Neuronal stem cell (in vitro differentiated cells): ENCODE data around the gene BRSK2. TPM values are rescaled to one million over a fixed set of nuclear protein-coding genes. Genes with fewer than 3 reads are reported as not detected.
"Not testable (repeated sequence)": the region's sequence is repeated elsewhere in the genome, so short reads cannot be mapped to it uniquely, and the experiment has no call there.

ENCODE experiments used
- DNase-seq: peaks from one replicate; pipeline ENCODE4 v3.0.0-alpha.2; 2013; ENCODE audit warnings: low spot score
- H2AFZ ChIP-seq: one replicate; pipeline ENCODE4 v1.6.1; 2013; ENCODE audit warnings: mild to moderate bottlenecking, low read length, inconsistent platforms
- H2AK5ac ChIP-seq: 2 replicates; pipeline ENCODE4 v1.6.1; 2013; ENCODE audit warnings: low read depth, mild to moderate bottlenecking, inconsistent platforms, low read length, moderate library complexity, mixed read lengths
- H2BK120ac ChIP-seq: 2 replicates; pipeline ENCODE4 v1.6.1; 2013; ENCODE audit warnings: low read depth, mild to moderate bottlenecking, inconsistent platforms, low read length, moderate library complexity, mixed read lengths
- H2BK12ac ChIP-seq: one replicate; pipeline ENCODE4 v1.6.1; 2013; ENCODE audit warnings: low read length, inconsistent platforms
- H2BK15ac ChIP-seq: 2 replicates; pipeline ENCODE4 v1.6.1; 2013; ENCODE audit warnings: mild to moderate bottlenecking, low read length, inconsistent platforms, mixed read lengths
- H2BK5ac ChIP-seq: one replicate; pipeline ENCODE4 v1.6.1; 2013; ENCODE audit warnings: inconsistent platforms, mild to moderate bottlenecking, low read length, moderate library complexity
- H3K14ac ChIP-seq: one replicate; pipeline ENCODE4 v1.6.1; 2013; ENCODE audit warnings: low read length, inconsistent platforms
- H3K18ac ChIP-seq: 2 replicates; pipeline ENCODE4 v1.6.1; 2013; ENCODE audit warnings: low read length, inconsistent platforms
- H3K23ac ChIP-seq: 2 replicates; pipeline ENCODE4 v1.6.1; 2013; ENCODE audit warnings: low read depth, mild to moderate bottlenecking, mixed read lengths, low read length, inconsistent platforms; ENCODE audit not compliant: poor library complexity
- H3K27ac ChIP-seq: replicated peaks from 3 replicates; pipeline ENCODE4 v1.5.1; 2013; ENCODE audit warnings: low read length, inconsistent platforms
- H3K27me3 ChIP-seq, 3 experiments: 2 replicates each; pipeline ENCODE4 v1.6.1; 2013; ENCODE audit warnings: low read length in 3 of 3, mild to moderate bottlenecking in 2 of 3, inconsistent platforms in 1 of 3, low read depth in 1 of 3, mixed read lengths in 1 of 3, moderate library complexity in 1 of 3; ENCODE audit not compliant: control insufficient read depth in 3 of 3, insufficient read depth in 3 of 3
- H3K36me3 ChIP-seq, 2 donors: replicated peaks in 1 of 2; 2 replicates each; pipeline ENCODE4 v1.6.1; 2013; ENCODE audit warnings: low read length in 2 of 2; ENCODE audit not compliant: control insufficient read depth in 2 of 2, insufficient read depth in 2 of 2
- H3K4ac ChIP-seq: 2 replicates; pipeline ENCODE4 v1.6.1; 2013; ENCODE audit warnings: inconsistent platforms, mild to moderate bottlenecking, low read length, moderate library complexity
- H3K4me1 ChIP-seq, 2 donors: 1 replicate in 1 of 2; 2 replicates in 1 of 2; pipeline ENCODE4 v1.6.1; 2013; ENCODE audit warnings: low read length in 2 of 2, low read depth in 1 of 2; ENCODE audit not compliant: control insufficient read depth in 2 of 2, insufficient read depth in 1 of 2
- H3K4me2 ChIP-seq: one replicate; pipeline ENCODE4 v1.6.1; 2013; ENCODE audit warnings: mild to moderate bottlenecking, low read length, inconsistent platforms; ENCODE audit not compliant: insufficient read depth, poor library complexity, severe bottlenecking
- H3K4me3 ChIP-seq, 2 donors: 2 replicates each; pipeline ENCODE4 v1.5.1; 2013; ENCODE audit warnings: low read length in 2 of 2, mild to moderate bottlenecking in 2 of 2, inconsistent platforms in 1 of 2, moderate library complexity in 1 of 2
- H3K79me1 ChIP-seq: one replicate; pipeline ENCODE4 v1.6.1; 2013; ENCODE audit warnings: low read depth, mild to moderate bottlenecking, inconsistent platforms, low read length, moderate library complexity
- H3K9ac ChIP-seq: one replicate; pipeline ENCODE4 v1.6.1; 2013; ENCODE audit warnings: mild to moderate bottlenecking, low read depth, low read length, inconsistent platforms; ENCODE audit not compliant: poor library complexity
- H3K9me3 ChIP-seq, 2 donors: replicated peaks in 1 of 2; 2 replicates each; pipeline versions ENCODE3 to v1.6.1; 2013; ENCODE audit warnings: low read length in 2 of 2, mild to moderate bottlenecking in 2 of 2, inconsistent platforms in 1 of 2, low read depth in 1 of 2, mixed read lengths in 1 of 2, moderate library complexity in 1 of 2; ENCODE audit not compliant: control insufficient read depth in 2 of 2, insufficient read depth in 1 of 2
- H4K8ac ChIP-seq: one replicate; pipeline ENCODE4 v1.6.1; 2013; ENCODE audit warnings: low read depth, mild to moderate bottlenecking, inconsistent platforms, low read length, moderate library complexity
- H4K91ac ChIP-seq: one replicate; pipeline ENCODE4 v1.6.1; 2013; ENCODE audit warnings: low read length, low read depth, mild to moderate bottlenecking, inconsistent platforms; ENCODE audit not compliant: poor library complexity
- WGBS, 2 donors: extraction: QIAGEN DNeasy Blood & Tissue Kit; methylation state at CpG; one replicate each; pipeline ENCODE4 v1.1.7; 2013; ENCODE audit warnings: missing lambda C conversion rate in 2 of 2, mixed read lengths in 1 of 2; ENCODE audit not compliant: insufficient read length in 2 of 2, insufficient replicate concordance in 1 of 2; ENCODE audit errors: extremely low coverage in 2 of 2; 5-methylcytosine and 5-hydroxymethylcytosine counted together
- polyA plus RNA-seq, 2 experiments: library from polyadenylated mRNA; stranded (reverse); fragments of 200-250 nt; gene quantifications; one replicate each; pipeline ENCODE4 v1.2.3, GENCODE V29; 2013

BRSK2 gene
- polyA plus RNA-seq (2013, experiment 1 of 2), result 24.4 TPM
- polyA plus RNA-seq (2013, experiment 2 of 2), result 23.0 TPM

DNA sequence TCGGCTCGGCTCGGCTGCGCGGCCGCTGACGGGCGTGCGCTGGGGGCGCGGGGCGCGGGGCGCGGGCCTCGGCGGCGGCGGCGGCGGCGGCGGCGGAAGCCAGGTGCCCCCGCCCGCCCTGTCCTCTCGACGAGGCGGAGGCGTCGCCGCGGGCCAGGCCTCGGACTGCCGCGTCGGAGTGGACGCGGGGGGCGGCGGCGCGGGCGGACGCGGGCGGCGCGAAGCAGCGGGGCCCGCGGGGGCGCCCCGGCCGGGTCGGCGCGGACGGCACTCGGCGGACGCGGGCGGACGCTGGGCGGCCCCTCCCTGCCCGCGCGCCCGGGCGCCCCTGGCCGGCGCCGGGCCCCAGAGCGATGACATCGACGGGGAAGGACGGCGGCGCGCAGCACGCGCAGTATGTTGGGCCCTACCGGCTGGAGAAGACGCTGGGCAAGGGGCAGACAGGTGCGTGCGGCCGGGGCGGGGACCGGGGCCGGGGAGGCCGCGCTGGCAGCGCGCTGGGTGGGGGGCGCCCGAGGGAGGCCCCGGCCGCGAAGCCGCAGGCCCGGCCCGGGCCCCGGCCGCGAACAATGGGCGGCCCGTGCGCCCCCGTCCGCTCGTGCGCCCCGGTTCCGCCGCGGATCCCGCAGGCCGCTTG lies at the start of gene BRSK2:
Gene BRSK2 (plus strand): TSS at position 3 of the 637 bp plus-strand sequence. CDS start 351 bp downstream, at position 354.
- Histone ChIP-seq H2AK5ac (peak within 1 kb of the TSS; percentile 75), H3K4me3 (peak within 1 kb of the TSS; percentile 94 to 97), H3K9ac (peak within 1 kb of the TSS; percentile 94), H3K4me2 (peak within 1 kb of the TSS; percentile 98), H3K4ac (peak within 1 kb of the TSS; percentile 84), H3K27ac (peak within 1 kb of the TSS; percentile 78), H3K4me1 (peaks cover 15 to 17% of the 10 kb centered on the region in 2 donors), H3K79me1 (peaks cover 22% of the 10 kb centered on the region), H3K18ac (peak within 1 kb of the TSS; percentile 99), H2BK5ac (peak within 1 kb of the TSS; percentile 5), H3K23ac (peak within 1 kb of the TSS; percentile 97), H2BK12ac (no peak within 1 kb of the TSS), H2AFZ (peak within 1 kb of the TSS; percentile 100), H2BK15ac (peak within 1 kb of the TSS; percentile 94), H2BK120ac (peak within 1 kb of the TSS; percentile 97), H3K9me3 (peaks cover 2% of the 10 kb centered on the region in 2 donors), H4K91ac (no peak within 1 kb of the TSS), H4K8ac (no peak within 1 kb of the TSS), H3K14ac (peak within 1 kb of the TSS; percentile 89), H3K27me3 (peaks cover 0 to 23% (median 0%) of the 10 kb centered on the region in 3 experiments), H3K36me3 (peaks cover 0 to 12% of the 10 kb centered on the region in 2 donors)
- DNase-seq, result no peak
- WGBS, 2 donors, result no CpG with 5 or more reads among the region's 119 CpGs

GRCh38 chr11:1340111-1340510 lies 49.6 kb upstream of the BRSK2 start:
- Histone ChIP-seq H3K4me3 (peak overlapping the region in 1 of 2 donors; percentile 52), H3K79me1 (no peaks in the 10 kb centered on the region), H2AFZ (no peak overlapping the region), H3K27ac (no peak overlapping the region), H3K36me3 (peaks cover 0 to 1% of the 10 kb centered on the region in 2 donors), H3K4me1 (peaks cover 6 to 8% of the 10 kb centered on the region in 2 donors), H3K4me2 (no peak overlapping the region), H2BK120ac (no peak overlapping the region), H3K14ac (no peak overlapping the region), H2AK5ac (peak overlapping the region; percentile 89), H3K9ac (no peak overlapping the region), H3K4ac (no peak overlapping the region), H4K91ac (no peak overlapping the region), H3K9me3 (peaks cover 6 to 11% of the 10 kb centered on the region in 2 donors), H3K23ac (no peak overlapping the region), H3K18ac (peak overlapping the region; percentile 64), H2BK12ac (no peak overlapping the region), H4K8ac (no peak overlapping the region), H2BK5ac (peak overlapping the region; percentile 29), H2BK15ac (no peak overlapping the region), H3K27me3 (peaks cover 0 to 20% (median 13%) of the 10 kb centered on the region in 3 experiments)
- no peak for DNase-seq
- WGBS, 2 donors, result no CpG with 5 or more reads among the region's 12 CpGs

DNA sequence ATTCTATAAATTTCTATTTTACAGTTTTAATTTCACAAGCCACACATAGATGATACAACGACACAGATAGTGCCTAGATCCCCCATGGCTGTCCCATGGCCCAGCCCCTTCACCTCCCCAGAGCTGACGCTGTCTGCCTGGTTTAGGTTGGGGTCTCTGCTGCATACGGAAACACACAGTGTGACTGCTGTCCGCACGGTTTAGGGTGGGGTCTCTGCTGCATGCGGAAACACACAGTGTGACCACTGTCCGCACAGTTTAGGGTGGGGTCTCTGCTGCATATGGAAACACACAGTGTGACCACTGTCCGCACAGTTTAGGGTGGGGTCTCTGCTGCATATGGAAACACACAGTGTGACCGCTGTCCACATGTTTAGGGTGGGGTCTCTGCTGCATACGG lies 48.5 kb upstream of the BRSK2 start:
- H2AFZ ChIP-seq, H2AK5ac ChIP-seq, H3K4me2 ChIP-seq, H2BK120ac ChIP-seq, H2BK5ac ChIP-seq, H3K4me1 ChIP-seq, H3K9ac ChIP-seq, H3K4ac ChIP-seq, H4K91ac ChIP-seq, H3K4me3 ChIP-seq, H2BK12ac ChIP-seq, H3K27ac ChIP-seq, H4K8ac ChIP-seq, DNase-seq, H3K23ac ChIP-seq, H2BK15ac ChIP-seq, H3K9me3 ChIP-seq, H3K18ac ChIP-seq, H3K79me1 ChIP-seq, H3K36me3 ChIP-seq, H3K14ac ChIP-seq: not testable (repeated sequence)
- H3K27me3 ChIP-seq, result peaks cover 0 to 11% (median 6%) of the 10 kb centered on the region in 3 experiments
- no CpG with 5 or more reads among the region's 10 CpGs for WGBS, 2 donors

- Histone ChIP-seq H3K27me3 (peaks cover 0 to 9% (median 6%) of the 10 kb centered on the region in 3 experiments), H3K27ac (no peak overlapping the region), H3K36me3 (no peaks in the 10 kb centered on the region), H4K91ac (no peak overlapping the region), H3K9me3 (peaks cover 4 to 7% of the 10 kb centered on the region in 2 donors), H3K4me2 (no peak overlapping the region), H3K4ac (no peak overlapping the region), H3K79me1 (no peaks in the 10 kb centered on the region), H3K9ac (no peak overlapping the region), H3K14ac (no peak overlapping the region), H3K4me3 (no peak overlapping the region), H4K8ac (no peak overlapping the region), H3K4me1 (no peaks in the 10 kb centered on the region), H2BK15ac (no peak overlapping the region), H3K18ac (no peak overlapping the region), H2AFZ (no peak overlapping the region), H2BK120ac (no peak overlapping the region), H2BK12ac (no peak overlapping the region), H2AK5ac (no peak overlapping the region), H2BK5ac (no peak overlapping the region), H3K23ac (peak overlapping the region; percentile 17)
- no CpG with 5 or more reads among the region's 17 CpGs for WGBS, 2 donors
- DNase-seq, result no peak
These were observed 47.7 kb upstream of the BRSK2 start for GRCh38 chr11:1341928-1342524.
